K562 (cell line): ENCODE results near the gene RLIM.

Experiments
- CBX2 ChIP-seq: fragments of 200-600 bp; sonication (generic); IDR thresholded peaks from one replicate; pipeline ENCODE4 v1.6.1; 2012; ENCODE audit warnings: mild to moderate bottlenecking, low read length, inconsistent platforms; ENCODE audit not compliant: insufficient read depth, poor library complexity, severe bottlenecking
- CHD4 ChIP-seq: fragments of 200-600 bp; sonication (generic); IDR thresholded peaks from 3 replicates; pipeline ENCODE4 v1.6.1; 2012; ENCODE audit warnings: low read depth, mild to moderate bottlenecking, mixed read lengths, low read length, inconsistent platforms; ENCODE audit not compliant: insufficient read depth, insufficient replicate concordance, poor library complexity, severe bottlenecking
- CTCF ChIP-seq, 3 experiments: IDR thresholded peaks in 2 of 3; conservative IDR thresholded peaks in 1 of 3; 2 replicates each; pipeline ENCODE4 v1.5.1; 2011 to 2012; ENCODE audit warnings: low read length in 3 of 3, mild to moderate bottlenecking in 3 of 3, control low read depth in 2 of 3, improper control_type of control experiment in 1 of 3, inconsistent platforms in 1 of 3, low read depth in 1 of 3, mixed read lengths in 1 of 3, moderate library complexity in 1 of 3; ENCODE audit not compliant: insufficient read depth in 2 of 3
- KLF13 ChIP-seq: fragments of 450-650 bp; IDR thresholded peaks from 2 replicates; pipeline ENCODE4 v1.6.1; 2016; ENCODE audit warnings: missing genetic modification characterization, low read depth, mild to moderate bottlenecking, missing compliant biosample characterization, moderate library complexity, borderline replicate concordance
- MXI1 ChIP-seq: IDR thresholded peaks from 2 replicates; pipeline ENCODE4 v1.6.1; 2011; ENCODE audit warnings: low read depth, mild to moderate bottlenecking, improper control_type of control experiment, low read length
- TAF1 ChIP-seq: IDR thresholded peaks from 2 replicates; pipeline ENCODE4 v1.6.1; 2011; ENCODE audit warnings: mild to moderate bottlenecking, low read length, moderate library complexity; ENCODE audit not compliant: insufficient read depth, control insufficient read depth, severe bottlenecking; ENCODE audit errors: extremely low read depth

GRCh38 chrX:74656079-74656745, 41.8 kb upstream of the RLIM start:
- TF ChIP-seq MXI1 (no peak), CBX2 (no peak), KLF13 (tag) (no peak), TAF1 (no peak), CTCF (IDR thresholded peaks at IDR 0.05 in 2 of 3, conservative IDR thresholded peaks at IDR 0.05 in 1 of 3; ENCODE audit: insufficient read depth in 2 of 3, low read depth in 1 of 3, low read length in 3 of 3) (no peak), CHD4 (no peak)
